Lower leg skin (tissue), 4 donors: ENCODE measurements around the gene LRRC46. TPM values are rescaled to one million over a fixed set of nuclear protein-coding genes. Genes with fewer than 3 reads are reported as not detected.

Experiments used
- DNase-seq, 2 donors: peaks; one replicate each; pipeline ENCODE4 v3.0.0-alpha.2; 2019; ENCODE audit warnings: low spot score in 2 of 2
- H3K4me3 ChIP-seq: fragments of 200-600 bp; sonication (generic); 2 replicates; pipeline ENCODE4 v1.5.1; 2017; ENCODE audit warnings: mild to moderate bottlenecking, low read depth; ENCODE audit not compliant: poor library complexity, severe bottlenecking
- POLR2A ChIP-seq, 2 donors: fragments of 450-650 bp; IDR thresholded peaks; one replicate each; pipeline ENCODE4 v1.6.1; 2016 to 2017; ENCODE audit warnings: antibody characterized with exemption in 2 of 2, mild to moderate bottlenecking in 1 of 2, moderate library complexity in 1 of 2
- WGBS, 2 donors: methylation state at CpG; one replicate each; pipeline ENCODE4 v1.1.5; 2018; 5-methylcytosine and 5-hydroxymethylcytosine counted together
- intact Hi-C: fragments of 100-400 bp; cut with DNase I; formaldehyde crosslinking; loops from one replicate; pipeline ENCODE4 v1.15.0; 2023; ENCODE audit warnings: low total_unique reads
- total RNA-seq, 4 donors: library from RNA; depleted of rRNA; stranded (reverse); fragments of >200 nt; gene quantifications; one replicate each; pipeline ENCODE4 v1.1.0, GENCODE V29; 2016
- TF ChIP-seq, protein P1 (sequence below), 3 donors: fragments of 450-650 bp; IDR thresholded peaks; one replicate each; pipeline ENCODE4 v1.5.1; 2016; ENCODE audit warnings: antibody characterized with exemption in 3 of 3, mild to moderate bottlenecking in 3 of 3, moderate library complexity in 2 of 3

LRRC46 gene
- total RNA-seq, 4 donors from 2014 or later = not detected

DNA sequence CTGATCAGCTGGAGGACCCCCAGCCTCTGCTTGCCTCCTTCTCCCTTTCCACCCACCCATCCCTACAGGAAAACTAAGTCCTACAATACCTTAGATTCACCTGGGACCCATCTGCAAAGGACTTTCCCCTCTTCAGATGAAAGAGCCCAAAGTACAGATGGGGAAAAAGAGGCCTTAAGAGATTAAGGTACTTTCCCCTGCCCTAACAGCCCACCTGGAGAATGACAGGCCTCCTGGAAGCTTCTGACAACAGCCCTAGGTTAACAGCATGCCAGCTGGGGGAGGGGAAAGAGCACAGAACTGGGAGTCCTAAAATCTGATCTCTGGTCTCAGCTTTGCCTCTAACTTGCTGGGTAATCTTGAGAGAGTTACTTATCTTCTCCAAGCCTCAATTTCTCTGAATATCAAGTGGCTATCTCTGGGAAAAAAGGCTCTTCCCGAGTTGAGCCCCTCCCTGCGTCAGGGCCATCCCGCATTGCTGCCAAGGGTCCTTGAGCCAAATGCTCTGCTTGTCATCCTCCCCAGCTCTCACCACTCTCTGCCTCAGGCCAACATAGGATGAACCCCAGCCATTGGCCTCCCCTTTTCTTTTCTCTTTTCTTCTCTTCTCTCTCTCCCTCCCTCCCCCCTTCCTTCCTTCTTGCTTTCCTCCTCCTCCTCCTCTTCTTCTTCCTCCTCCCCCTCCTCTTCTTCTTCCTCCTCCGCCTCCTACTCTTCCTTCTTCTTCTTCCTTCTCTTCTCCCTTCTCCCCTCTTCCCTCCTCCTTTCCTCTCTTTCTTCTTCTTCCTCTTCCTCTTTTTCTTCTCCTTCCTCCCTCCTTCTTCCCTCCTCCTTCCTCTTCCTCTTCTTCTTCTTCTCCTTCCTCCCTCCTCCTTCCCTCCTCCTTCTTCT lies 42.0 kb downstream of the LRRC46 start:
- no peak for DNase-seq
- intact Hi-C loops = no loop called here
- TF ChIP-seq, protein P1, sequence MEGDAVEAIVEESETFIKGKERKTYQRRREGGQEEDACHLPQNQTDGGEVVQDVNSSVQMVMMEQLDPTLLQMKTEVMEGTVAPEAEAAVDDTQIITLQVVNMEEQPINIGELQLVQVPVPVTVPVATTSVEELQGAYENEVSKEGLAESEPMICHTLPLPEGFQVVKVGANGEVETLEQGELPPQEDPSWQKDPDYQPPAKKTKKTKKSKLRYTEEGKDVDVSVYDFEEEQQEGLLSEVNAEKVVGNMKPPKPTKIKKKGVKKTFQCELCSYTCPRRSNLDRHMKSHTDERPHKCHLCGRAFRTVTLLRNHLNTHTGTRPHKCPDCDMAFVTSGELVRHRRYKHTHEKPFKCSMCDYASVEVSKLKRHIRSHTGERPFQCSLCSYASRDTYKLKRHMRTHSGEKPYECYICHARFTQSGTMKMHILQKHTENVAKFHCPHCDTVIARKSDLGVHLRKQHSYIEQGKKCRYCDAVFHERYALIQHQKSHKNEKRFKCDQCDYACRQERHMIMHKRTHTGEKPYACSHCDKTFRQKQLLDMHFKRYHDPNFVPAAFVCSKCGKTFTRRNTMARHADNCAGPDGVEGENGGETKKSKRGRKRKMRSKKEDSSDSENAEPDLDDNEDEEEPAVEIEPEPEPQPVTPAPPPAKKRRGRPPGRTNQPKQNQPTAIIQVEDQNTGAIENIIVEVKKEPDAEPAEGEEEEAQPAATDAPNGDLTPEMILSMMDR (IDR thresholded peaks at IDR 0.05) = no peak
- TF ChIP-seq POLR2A (IDR thresholded peaks at IDR 0.05) = no peak
- H3K4me3 ChIP-seq = no peak overlapping the region
- 65 to 67% methylated on average over 4 of the region's 4 CpGs for WGBS, 2 donors

DNA sequence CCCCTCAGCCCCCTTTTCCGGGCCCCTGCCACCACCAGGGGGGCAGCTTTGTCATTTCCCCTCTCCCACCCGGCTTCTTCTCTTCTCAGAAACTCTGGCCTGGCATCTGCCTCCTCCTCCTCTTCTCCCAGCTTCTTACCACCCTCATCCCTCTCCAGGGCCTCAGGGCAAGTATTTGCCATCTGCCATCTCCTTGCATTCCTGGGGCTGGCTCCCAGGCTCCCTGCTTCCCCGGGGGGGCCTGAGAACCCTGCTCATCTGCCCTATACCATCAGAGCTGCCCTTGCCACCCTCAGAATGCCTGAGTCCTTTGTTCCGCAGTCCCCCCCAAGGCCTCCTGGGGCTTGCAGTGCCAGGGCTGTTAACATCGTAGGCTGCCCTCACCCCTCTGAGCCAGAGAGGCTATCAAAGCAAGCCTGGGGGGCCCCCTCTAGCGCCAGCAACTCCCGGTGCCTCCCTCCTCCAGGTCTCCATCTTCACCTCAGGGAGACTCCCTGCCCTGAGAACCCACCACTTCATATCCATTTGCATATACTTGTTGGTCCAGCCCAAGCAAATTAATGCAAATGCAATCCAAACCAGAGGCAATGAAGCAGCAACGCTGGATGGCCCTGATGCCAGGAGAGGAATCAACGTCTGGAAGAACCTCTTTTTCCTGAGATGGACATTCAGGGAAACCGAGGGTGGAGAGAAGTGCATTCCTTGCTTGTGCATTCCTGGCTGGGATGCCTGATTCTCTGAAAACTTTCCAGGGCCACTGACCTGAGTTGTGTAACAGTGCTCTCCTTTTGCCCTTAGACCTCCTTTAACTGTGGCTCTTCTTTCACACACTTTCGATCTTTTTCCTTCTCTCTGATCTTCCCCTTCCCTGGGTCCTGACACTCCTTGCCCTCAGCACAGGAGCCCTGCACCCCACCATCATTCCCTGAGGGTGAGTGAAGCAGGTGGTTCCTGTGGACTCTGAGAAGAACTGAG lies 43.8 kb downstream of the LRRC46 start:
- WGBS, 2 donors = 54 to 62% methylated on average over 11 of the region's 11 CpGs
- no peak for DNase-seq
- no peak for TF ChIP-seq POLR2A (IDR thresholded peaks at IDR 0.05)
- TF ChIP-seq, protein P1 (IDR thresholded peaks at IDR 0.05) = no peak
- H3K4me3 ChIP-seq = no peak overlapping the region
- intact Hi-C loops = no loop called here

DNA sequence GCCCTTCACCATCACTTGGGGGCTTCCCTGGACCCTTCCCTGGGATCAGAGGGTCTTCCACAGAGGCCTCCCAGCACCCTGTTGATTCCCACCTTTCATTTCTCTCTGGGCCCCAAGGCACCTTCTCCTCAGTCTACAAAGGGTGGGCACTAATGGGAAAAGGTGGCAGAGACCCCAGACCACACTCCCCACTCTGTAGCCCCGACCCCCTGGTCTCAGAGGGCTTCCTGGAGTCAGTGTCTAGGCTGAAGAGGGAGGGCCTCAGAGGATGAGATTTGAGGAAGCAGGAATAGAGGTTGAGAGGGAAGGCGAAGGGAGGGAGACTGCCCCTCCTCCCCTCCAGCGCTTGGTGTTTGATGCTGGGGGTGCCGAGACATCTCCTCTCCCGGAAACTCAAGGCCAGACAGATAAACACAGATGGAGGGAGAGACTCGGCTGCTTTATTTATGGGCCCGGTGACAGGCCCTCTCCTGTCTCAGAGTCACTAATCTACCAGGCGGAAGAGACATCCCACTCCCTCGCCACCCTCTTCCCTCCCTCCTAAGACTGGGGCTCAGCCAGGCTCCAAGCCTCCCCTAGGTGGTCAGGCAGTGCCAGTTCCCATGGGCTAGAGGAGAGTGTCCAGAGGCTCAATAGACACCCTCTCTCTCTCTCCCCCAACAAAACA lies 46.0 kb downstream of the LRRC46 start:
- intact Hi-C loops = no loop called here
- WGBS, 2 donors = 63 to 65% methylated on average over 9 of the region's 9 CpGs
- H3K4me3 ChIP-seq = no peak overlapping the region
- TF ChIP-seq POLR2A (IDR thresholded peaks at IDR 0.05) = no peak
- TF ChIP-seq, protein P1 (IDR thresholded peaks at IDR 0.05) = no peak
- no peak for DNase-seq

DNA sequence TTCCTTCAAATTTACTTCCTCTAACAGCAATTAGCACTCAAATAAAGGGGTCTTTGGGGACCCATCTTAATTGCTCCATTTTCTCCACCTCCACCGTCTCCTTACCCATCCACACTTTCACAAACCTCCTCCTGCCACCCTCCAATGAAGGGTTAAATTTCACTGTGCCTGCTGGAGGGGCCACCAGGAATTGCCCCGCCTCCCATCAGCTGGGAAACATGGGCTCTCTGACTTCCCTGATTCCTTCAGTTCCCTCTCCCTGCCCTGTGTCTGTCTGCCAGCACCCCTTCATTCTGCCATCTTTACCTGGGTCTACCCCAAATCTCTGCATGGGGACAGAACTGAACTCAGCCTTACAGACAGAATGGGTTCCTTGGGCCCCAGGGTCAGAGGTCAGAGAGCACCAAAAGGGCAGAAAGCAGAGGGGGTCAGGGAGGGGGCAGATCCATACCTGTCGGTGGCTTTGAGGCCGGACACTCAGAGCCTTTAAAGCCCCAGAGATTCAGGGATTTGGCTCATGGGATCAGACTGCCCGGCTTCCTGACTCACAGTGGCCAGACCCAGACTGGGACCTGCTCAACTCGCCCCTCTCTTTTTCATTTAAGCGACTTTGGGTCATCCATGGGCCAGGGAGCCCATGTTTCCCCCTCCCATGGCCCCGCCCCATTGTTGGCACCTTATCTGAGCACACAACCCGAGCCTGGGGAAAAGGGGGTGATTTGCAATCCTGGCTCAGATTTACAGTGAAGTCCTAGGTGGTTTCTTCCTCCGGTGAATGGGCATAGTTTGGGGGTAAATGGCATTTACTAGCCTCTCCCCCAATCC lies 46.9 kb downstream of the LRRC46 start:
- no peak for DNase-seq
- TF ChIP-seq POLR2A (IDR thresholded peaks at IDR 0.05) = no peak
- TF ChIP-seq, protein P1 (IDR thresholded peaks at IDR 0.05) = no peak
- intact Hi-C loops = no loop called here
- H3K4me3 ChIP-seq = no peak overlapping the region
- WGBS, 2 donors = 48 to 60% methylated on average over 9 to 10 of the region's 10 CpGs
